TTC549 (cell line): ENCODE measurements around the gene GPHA2.

Source experiments
- FAIRE-seq: peaks from 2 replicates; lab custom pipeline; 2012; peaks lifted over from hg19 to GRCh38; lab: Jason Lieb, UNC

Gene GPHA2

GRCh38 chr11:64910451-64911093, 25.1 kb downstream of the GPHA2 start:
- no peak for FAIRE-seq

- FAIRE-seq, result no peak
These were observed 25.9 kb downstream of the GPHA2 start for GRCh38 chr11:64909653-64910343.

GRCh38 chr11:64908766-64909165, 26.9 kb downstream of the GPHA2 start:
- FAIRE-seq, result no peak

DNA sequence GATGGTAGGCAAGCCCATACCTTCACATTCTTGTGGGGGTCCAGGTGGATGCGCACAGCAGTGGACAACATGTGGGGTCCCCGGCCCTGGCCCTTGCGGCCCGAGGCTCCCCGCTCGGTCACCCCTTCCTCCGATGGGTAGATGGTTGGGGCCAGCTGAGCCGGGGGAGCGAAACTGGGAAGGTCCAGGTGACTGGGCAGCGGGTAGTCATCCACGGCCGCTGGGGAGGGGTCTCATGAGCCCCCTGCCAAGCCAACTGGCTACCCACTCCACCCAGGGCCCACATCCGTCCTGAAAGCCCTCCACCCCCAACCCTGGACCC, 29.4 kb downstream of the GPHA2 start:
- FAIRE-seq, result no peak

- no peak for FAIRE-seq
These were observed 30.0 kb downstream of the GPHA2 start for GRCh38 chr11:64905516-64906313.

GRCh38 chr11:64903291-64903833, 32.3 kb downstream of the GPHA2 start:
- no peak for FAIRE-seq

GRCh38 chr11:64902102-64902900, 33.4 kb downstream of the GPHA2 start:
- no peak for FAIRE-seq

- FAIRE-seq, result no peak
These were observed 34.9 kb downstream of the GPHA2 start for GRCh38 chr11:64900774-64901173.

- no peak for FAIRE-seq
These were observed 35.4 kb downstream of the GPHA2 start for GRCh38 chr11:64900263-64900678.

GRCh38 chr11:64898541-64898940, 37.2 kb downstream of the GPHA2 start:
- FAIRE-seq, result no peak

GRCh38 chr11:64898076-64898445, 37.6 kb downstream of the GPHA2 start:
- FAIRE-seq, result no peak

DNA sequence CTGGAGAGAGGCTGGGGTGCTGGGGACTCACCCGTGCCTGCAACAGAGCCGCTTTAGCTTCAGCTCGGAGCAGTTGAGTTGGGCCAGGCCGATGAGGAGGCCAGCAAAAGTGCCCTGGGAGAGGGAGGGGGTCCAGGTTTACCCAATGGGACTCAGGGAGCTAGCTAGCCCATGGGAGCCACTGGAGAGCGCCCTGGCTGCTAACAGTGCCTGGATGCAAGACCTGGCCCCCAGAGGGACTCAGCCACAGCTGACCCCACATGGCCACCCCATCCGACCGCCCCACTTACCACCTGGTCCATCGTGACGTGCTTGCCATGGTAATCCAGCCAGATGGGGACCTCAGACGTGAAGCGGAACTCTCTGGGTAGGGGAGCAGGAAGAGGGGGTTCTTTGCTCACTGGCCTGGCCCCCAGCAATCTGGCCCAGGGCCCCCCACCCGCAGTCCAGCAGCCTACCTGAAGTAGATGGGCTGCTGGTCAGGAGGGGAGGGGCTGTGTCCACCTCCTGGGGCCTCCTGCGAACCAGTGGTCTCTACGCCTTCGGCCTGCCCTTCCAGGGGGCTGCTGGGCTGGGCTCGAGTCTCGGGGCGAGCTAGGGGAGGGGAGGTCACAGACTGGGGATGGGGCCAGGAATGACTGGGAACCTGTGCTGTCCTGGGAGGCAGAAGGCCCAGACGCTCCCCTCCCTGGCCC, 38.2 kb downstream of the GPHA2 start:
- FAIRE-seq, result no peak

GRCh38 chr11:64896448-64897022, 39.2 kb downstream of the GPHA2 start:
- no peak for FAIRE-seq

- FAIRE-seq, result no peak
These were observed 40.8 kb downstream of the GPHA2 start for GRCh38 chr11:64894812-64895452.

DNA sequence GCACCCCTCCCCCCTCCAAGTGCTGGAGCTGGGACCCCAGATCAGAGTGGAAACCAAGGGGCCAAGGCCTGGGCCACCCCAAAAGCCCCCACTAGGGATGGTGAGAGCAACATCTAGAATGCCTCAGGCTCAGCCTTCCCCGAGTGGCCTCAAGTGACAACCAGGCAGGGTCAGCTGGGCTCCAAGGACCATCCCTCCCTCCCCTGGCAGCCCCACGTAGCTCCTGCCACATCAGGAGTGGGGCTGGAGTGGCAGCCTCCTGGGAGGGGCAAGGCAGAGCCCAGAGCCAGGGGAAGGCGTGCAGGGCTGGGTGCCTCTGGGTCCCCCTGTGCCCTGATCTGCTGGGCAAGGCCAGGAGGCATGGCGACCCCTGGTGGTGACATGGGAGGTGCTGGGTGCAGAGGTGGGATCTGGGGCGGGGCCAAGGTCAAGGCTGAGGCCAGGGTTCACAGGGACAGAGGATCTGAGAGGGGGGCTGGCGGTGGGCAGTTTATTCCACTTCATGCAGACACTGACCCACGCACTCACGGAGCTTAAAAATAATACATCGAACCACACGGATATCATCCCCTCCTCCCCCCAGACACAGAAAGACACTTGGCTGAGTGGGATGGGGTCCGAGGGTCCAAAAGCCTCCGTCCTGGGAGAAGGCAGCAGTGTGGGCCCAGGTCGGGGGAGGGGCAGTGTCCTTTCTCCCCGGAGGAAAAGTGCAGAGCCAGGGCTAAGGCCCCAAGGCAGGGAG, 41.5 kb downstream of the GPHA2 start:
- FAIRE-seq, result no peak

- no peak for FAIRE-seq
These were observed 42.3 kb downstream of the GPHA2 start for GRCh38 chr11:64893194-64894069.

DNA sequence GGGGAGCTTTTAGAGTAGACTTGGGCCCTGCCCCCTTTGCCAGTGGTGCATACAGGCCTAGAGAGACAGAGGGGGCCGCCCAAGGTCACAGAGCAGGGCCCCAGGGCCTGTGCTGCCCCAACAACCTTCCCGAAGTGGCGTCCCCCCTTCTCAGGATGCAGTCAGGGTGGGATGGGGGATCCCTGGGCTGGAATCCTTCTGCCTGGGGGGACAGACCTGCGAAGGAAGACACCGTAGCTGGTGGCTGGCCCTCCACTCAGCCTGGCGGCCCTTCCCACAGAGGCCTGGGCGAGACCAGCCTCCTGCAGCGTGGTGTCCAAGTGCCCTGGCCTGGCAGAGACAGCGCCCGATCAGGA, 42.9 kb downstream of the GPHA2 start:
- no peak for FAIRE-seq

DNA sequence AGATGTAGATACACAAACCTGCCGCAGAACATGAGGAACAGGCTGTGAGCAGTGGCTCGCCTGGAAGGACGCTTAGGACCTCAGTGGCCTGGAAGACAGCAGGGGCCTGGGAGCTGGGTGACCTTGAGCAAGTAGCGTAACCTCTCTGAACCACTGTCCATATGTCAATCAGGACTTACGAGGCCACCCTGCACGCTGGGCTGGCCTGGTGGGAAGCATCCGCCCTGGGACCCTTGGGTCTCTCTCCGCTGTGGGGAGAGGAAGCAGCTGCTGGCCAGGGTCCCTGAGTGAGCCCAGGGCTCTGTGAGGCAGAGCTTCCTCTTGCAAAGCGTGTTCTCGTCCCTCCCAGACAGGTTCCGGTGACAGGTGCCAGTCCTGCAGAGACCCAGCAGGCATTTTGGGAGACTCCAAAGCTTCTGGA, 43.3 kb downstream of the GPHA2 start:
- FAIRE-seq, result no peak

GRCh38 chr11:64891880-64892279, 43.8 kb downstream of the GPHA2 start:
- FAIRE-seq, result no peak
